GM04504 (cell line): ENCODE measurements around the gene ARHGAP27.
"Not testable (repeated sequence)": the region's sequence is repeated elsewhere in the genome, so short reads cannot be mapped to it uniquely, and the experiment has no call there.

ENCODE experiments used
- DNase-seq: peaks from one replicate; pipeline ENCODE4 v3.0.0-alpha.2; 2012; ENCODE audit warnings: low read depth

The ARHGAP27 gene

GRCh38 chr17:45445901-45446743, 13.5 kb upstream of the ARHGAP27 start:
- DNase-seq, result not testable (repeated sequence)

- DNase-seq, result not testable (repeated sequence)
Observed at GRCh38 chr17:45444856-45445820, 12.5 kb upstream of the ARHGAP27 start.

- not testable (repeated sequence) for DNase-seq
Observed at GRCh38 chr17:45444301-45444700, 11.6 kb upstream of the ARHGAP27 start.

GRCh38 chr17:45443371-45444260, 10.9 kb upstream of the ARHGAP27 start:
- not testable (repeated sequence) for DNase-seq

GRCh38 chr17:45441526-45442310, 9.0 kb upstream of the ARHGAP27 start:
- DNase-seq, result no peak

GRCh38 chr17:45440839-45441515, 8.3 kb upstream of the ARHGAP27 start:
- not testable (repeated sequence) for DNase-seq

GRCh38 chr17:45440161-45440778, 7.6 kb upstream of the ARHGAP27 start:
- DNase-seq, result no peak

- DNase-seq, result no peak
Observed at GRCh38 chr17:45438931-45439610, 6.4 kb upstream of the ARHGAP27 start.

GRCh38 chr17:45437465-45438283, 5.0 kb upstream of the ARHGAP27 start:
- DNase-seq, result no peak

GRCh38 chr17:45436625-45437464, 4.2 kb upstream of the ARHGAP27 start:
- no peak for DNase-seq

- DNase-seq, result no peak
Observed at GRCh38 chr17:45436161-45436560, 3.5 kb upstream of the ARHGAP27 start.

GRCh38 chr17:45435481-45435880, 2.8 kb upstream of the ARHGAP27 start:
- DNase-seq, result no peak

- no peak for DNase-seq
Observed at GRCh38 chr17:45433159-45433535, 477 bp upstream of the ARHGAP27 start.

GRCh38 chr17:45431531-45432404, 902 bp downstream of the ARHGAP27 start:
- DNase-seq, result no peak

- DNase-seq, result no peak
Observed at GRCh38 chr17:45430738-45431530, 1.7 kb downstream of the ARHGAP27 start.
